Right forelimb (tissue), 1 donor: Measurements from ENCODE around the gene PPP3CB.
"Not testable (repeated sequence)": the region's sequence is repeated elsewhere in the genome, so short reads cannot be mapped to it uniquely, and the experiment has no call there.

Experiments used
- DNase-seq: peaks from one replicate; pipeline ENCODE4 v3.0.0-alpha.2; 2018

PPP3CB gene

GRCh38 chr10:73413528-73414229, 82.1 kb downstream of the PPP3CB start, which contains the start of gene ANXA7:
ANXA7 (minus strand) TSS chr10:73414058; CDS start chr10:73400856, 13,202 bp downstream.
- peak; percentile 95 for DNase-seq

DNA sequence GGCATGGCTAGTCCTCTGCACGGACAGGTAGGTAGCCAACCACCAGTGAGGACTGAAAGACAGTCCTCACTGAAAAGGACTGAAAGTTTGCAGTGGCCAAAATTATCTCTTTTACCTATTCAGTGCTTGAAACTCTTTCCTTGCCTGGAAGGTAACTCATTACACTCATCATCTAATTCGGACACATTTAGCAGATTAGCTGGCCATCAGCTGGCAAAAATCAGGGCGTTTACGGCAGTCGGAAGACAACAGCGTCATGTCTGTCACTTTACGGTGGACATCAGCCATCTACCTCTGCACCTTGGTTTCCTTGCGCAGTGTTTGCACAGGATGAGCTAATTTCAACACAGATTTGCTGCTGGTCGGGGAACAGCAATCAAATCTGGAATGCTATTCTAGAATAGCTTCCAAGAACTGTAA, 82.7 kb downstream of the PPP3CB start:
- no peak for DNase-seq

- DNase-seq = no peak
Observed at GRCh38 chr10:73410897-73411296, 84.9 kb downstream of the PPP3CB start.

GRCh38 chr10:73408978-73409521, 86.8 kb downstream of the PPP3CB start:
- DNase-seq = no peak

- DNase-seq = no peak
Observed at GRCh38 chr10:73408061-73408460, 87.8 kb downstream of the PPP3CB start.

DNA sequence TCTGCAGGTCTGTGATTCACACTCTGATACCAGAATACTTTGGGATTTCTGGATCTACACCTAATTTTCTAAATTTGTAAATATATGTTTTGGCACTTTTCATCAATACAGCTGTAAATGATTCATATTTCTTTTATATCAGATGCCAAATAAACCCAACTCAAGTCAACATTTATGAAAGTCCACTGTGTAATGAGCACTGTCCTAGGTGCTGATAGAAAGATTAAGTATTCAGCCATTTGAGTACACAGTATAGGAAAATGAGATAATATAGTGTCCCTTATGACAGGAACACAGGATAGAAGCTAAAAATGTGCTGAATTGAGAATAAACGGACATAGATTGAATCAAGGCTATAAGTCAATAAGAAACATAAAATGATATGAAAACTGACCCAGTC, 88.3 kb downstream of the PPP3CB start:
- no peak for DNase-seq

DNA sequence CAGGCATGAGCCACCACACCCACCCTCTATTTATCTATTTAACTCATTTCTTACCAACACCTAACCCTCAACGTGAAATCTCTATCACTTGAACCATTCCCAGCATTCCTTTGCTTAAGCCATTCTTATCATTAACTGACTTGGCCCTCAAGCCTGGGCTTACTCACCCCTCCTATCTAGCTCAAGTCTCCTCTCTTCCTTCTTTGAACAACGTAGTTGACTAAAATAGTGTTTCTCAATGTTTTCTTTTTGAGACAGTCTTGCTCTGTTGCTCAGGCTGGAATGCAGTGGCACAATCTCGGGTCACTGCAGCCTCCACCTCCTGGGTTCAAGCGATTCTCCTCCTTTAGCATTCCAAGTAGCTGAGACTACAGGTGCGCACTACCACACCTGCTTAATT, 89.0 kb downstream of the PPP3CB start:
- DNase-seq = no peak

GRCh38 chr10:73405556-73405955, 90.3 kb downstream of the PPP3CB start:
- no peak for DNase-seq

GRCh38 chr10:73404690-73405089, 91.1 kb downstream of the PPP3CB start:
- no peak for DNase-seq

- no peak for DNase-seq
Observed at GRCh38 chr10:73401636-73402035, 94.2 kb downstream of the PPP3CB start.

GRCh38 chr10:73399063-73399462, 96.8 kb downstream of the PPP3CB start:
- no peak for DNase-seq

DNA sequence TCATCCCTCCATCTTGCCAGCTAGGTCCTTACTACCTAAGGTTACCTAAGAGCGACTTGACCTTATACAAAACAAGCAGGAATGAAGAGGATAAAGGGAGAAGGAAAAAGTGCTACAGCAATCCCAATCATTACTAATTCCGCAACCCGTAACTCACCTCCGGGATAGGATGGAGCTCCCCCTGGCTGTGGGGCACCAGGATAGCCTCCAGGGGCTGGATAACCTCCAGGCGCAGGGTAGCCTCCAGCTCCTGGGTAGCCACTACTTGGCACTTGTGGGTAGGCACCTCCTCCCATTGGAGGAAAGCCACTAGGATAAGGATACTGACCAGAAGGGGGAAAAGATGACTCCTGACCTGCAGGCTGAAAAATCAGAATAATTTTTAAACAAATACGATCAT, 97.8 kb downstream of the PPP3CB start:
- DNase-seq = no peak

DNA sequence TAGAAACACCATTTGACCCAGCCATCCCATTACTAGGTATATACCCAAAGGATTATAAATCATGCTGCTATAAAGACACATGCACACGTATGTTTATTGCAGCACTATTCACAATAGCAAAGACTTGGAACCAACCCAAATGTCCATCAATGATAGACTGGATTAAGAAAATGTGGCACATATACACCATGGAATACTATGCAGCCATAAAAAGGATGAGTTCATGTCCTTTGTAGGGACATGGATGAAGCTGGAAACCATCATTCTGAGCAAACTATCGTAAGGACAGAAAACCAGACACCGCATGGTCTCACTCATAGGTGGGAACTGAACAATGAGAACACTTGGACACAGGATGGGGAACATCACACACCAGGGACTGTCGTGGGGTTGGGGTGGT, 101.5 kb downstream of the PPP3CB start:
- DNase-seq = not testable (repeated sequence)

GRCh38 chr10:73388228-73388627, 107.6 kb downstream of the PPP3CB start:
- no peak for DNase-seq

- no peak for DNase-seq
Observed at GRCh38 chr10:73386583-73386982, 109.2 kb downstream of the PPP3CB start.
